ENCODE results near the gene SYVN1. TPM values are rescaled to one million over a fixed set of nuclear protein-coding genes. Genes with fewer than 3 reads are reported as not detected.

The SYVN1 gene
- total RNA-seq, 1 donor from 2014 or later: 68.1 TPM

DNA sequence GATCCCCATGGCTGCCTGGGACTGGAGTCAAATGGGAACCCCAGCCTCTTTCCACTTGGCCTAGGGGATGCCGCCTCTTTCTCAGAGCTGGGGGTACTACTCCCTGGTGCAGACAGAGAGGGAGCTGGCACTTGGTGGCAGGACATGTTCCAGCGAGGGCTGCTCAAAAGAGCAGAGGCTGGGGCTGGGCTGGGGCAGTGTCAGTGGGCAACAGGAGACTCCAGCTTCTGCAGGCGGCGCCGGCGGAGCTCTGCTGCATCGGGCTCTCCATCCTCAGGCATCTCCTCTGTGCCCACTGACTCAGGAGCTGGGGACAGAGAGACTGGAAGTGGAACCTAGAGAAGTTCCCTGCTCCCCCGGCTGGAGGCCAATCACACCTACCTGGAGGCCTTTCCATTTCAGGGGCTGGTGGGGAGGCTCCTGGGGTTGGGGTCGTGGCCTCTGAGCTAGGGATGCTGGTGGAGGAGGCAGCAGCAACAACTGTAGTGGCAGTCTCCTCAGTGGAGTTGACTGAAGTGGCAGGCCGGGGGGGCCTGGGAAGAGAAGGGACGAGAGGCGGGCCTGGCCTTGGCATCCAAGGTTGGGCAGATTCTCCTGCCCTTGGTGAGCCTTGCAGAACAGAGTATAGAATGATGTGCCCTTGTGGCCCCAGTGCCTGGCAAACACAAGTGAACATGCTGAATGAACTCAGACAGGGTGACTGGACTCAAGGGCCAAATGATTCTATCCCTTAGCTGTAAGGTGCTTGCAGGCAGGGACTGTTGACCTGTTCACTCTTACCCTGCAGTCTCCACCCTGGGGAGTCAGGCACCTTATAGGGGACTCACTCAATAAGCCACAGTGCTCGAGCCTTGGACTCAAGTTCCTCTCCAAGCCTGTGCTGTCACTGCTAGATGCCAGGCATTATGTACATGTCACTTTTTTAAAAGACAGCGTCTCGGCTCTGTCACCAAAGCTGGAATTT lies 5.9 kb downstream of the SYVN1 start:
- H3K9me3 ChIP-seq: no peaks in the 10 kb centered on the region
- peaks cover 91% of the 10 kb centered on the region for H3K36me3 ChIP-seq
- TF ChIP-seq, protein P1, sequence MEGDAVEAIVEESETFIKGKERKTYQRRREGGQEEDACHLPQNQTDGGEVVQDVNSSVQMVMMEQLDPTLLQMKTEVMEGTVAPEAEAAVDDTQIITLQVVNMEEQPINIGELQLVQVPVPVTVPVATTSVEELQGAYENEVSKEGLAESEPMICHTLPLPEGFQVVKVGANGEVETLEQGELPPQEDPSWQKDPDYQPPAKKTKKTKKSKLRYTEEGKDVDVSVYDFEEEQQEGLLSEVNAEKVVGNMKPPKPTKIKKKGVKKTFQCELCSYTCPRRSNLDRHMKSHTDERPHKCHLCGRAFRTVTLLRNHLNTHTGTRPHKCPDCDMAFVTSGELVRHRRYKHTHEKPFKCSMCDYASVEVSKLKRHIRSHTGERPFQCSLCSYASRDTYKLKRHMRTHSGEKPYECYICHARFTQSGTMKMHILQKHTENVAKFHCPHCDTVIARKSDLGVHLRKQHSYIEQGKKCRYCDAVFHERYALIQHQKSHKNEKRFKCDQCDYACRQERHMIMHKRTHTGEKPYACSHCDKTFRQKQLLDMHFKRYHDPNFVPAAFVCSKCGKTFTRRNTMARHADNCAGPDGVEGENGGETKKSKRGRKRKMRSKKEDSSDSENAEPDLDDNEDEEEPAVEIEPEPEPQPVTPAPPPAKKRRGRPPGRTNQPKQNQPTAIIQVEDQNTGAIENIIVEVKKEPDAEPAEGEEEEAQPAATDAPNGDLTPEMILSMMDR (IDR thresholded peaks at IDR 0.05): no peak
- H3K27ac ChIP-seq: no peak overlapping the region
- no peaks in the 10 kb centered on the region for H3K27me3 ChIP-seq (ENCODE audit: low read depth)
- H3K4me3 ChIP-seq: no peak overlapping the region
- DNase-seq (no peak), ATAC-seq (no peak)
- peaks cover 15% of the 10 kb centered on the region for H3K4me1 ChIP-seq
- intact Hi-C loops (cut with DNase I): no loop called here

DNA sequence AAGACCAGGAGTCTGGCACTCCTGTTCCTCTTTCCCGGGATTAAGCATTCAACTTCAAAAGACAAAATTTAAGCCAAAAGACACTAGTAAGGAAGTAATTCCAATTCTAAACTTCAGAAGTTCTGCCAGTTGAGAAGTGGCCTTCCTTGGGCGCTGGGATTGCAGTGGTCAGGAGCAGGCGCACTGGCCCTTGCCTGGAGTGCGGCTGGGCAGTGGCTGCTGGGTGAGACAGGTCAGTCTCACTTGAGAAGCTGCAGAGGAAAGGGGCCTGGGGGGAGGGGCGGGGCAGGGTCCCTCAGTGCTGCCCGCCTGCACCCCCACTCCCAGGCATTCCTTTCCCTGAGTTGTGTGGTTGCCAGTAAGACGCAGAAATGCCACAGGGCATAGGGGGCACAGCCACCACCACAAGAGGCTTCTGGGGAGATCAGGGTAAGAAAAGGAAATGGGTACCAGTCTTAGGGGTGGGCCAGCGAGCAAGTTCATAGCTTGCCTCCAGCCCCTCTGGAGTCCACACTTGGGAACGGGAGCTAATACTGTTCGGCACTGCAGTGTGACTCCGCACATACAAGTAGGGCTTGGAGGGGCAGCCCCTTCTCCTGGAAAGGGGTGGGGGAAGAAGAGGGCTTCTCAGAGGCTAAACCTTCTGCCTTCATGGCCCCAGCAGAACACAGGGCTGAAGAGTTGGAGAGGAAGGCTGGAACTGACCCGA lies 6.7 kb downstream of the SYVN1 start:
- intact Hi-C loops (cut with DNase I): no loop called here
- TF ChIP-seq, protein P1 (IDR thresholded peaks at IDR 0.05): no peak
- Histone ChIP-seq H3K36me3 (peaks cover 86% of the 10 kb centered on the region), H3K27ac (no peak overlapping the region), H3K9me3 (no peaks in the 10 kb centered on the region), H3K27me3 (ENCODE audit: low read depth) (no peaks in the 10 kb centered on the region), H3K4me1 (peaks cover 15% of the 10 kb centered on the region), H3K4me3 (no peak overlapping the region)
- DNase-seq (no peak), ATAC-seq (no peak)

DNA sequence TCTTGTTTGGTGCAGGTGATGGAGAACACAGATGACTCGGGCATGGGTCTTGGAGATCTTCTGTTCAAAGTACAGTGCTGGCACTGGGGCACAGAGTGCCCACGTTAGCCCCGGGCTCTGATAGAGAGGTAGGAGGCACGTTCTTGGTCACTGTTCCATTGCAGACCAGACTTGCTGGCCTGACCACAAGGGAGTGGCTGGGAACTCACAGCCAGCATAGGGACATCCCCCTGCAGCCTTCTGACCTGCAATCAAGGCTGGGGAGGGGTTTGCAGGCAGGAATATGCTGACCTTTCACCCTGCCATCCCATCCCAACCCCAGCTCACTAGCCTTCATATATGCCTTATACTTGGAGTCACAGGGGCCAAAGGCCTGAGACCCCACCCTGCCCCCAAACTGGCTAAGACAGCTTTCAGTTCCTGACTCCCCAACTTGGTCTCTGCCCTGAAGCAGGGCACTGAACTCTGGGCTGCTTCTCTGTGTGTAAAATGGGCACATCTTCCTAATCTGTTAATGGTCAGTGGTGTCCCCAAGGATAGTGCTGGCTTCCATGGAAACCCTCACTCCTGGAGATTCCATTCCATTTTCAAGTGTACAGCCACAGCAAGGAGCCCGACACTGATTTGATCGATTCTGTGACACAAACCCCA lies 7.6 kb downstream of the SYVN1 start:
- no peaks in the 10 kb centered on the region for H3K27me3 ChIP-seq (ENCODE audit: low read depth)
- H3K27ac ChIP-seq: no peak overlapping the region
- no peaks in the 10 kb centered on the region for H3K9me3 ChIP-seq
- H3K4me3 ChIP-seq: no peak overlapping the region
- intact Hi-C loops (cut with DNase I): no loop called here
- TF ChIP-seq, protein P1 (IDR thresholded peaks at IDR 0.05): no peak
- H3K36me3 ChIP-seq: peaks cover 78% of the 10 kb centered on the region
- DNase-seq (no peak), ATAC-seq (no peak)
- peaks cover 11% of the 10 kb centered on the region for H3K4me1 ChIP-seq

DNA sequence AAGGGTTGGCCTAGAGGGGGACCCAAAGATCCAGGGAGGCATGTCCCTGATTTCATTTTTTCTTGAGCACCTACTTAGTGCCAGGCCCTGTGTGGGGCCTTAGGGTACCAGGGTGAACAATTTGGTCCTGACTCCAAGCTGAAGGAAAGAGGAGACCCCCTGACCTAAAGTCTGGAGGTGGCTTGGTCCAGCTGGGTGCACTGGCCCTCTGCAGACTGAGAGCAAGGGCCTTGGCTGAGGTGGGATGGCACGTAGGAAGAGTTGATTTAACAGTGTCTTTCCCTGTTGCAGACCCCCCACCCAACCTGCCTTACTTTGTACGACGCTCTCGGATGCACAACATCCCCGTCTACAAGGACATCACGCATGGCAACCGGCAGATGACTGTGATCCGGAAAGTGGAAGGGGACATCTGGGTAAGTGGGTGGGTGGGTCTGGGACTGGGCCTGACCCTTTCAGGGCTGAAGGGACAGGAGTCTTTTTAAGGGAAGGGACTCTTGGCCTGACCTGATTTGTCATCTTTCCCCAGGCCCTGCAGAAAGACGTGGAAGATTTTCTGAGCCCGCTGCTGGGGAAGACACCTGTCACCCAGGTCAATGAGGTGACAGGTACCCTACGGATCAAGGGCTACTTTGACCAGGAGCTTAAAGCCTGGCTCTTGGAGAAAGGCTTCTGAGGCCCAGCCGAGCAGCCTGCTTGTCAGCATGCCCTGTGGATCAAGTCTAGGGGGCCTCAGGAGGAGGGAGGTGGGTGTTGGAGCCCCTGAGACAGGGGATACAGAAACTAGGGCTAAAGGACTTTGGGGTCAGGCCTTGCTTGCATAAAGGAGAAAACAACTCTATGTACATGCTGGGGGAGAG lies 8.9 kb downstream of the SYVN1 start:
- TF ChIP-seq, protein P1 (IDR thresholded peaks at IDR 0.05): no peak
- Histone ChIP-seq H3K27me3 (ENCODE audit: low read depth) (no peaks in the 10 kb centered on the region), H3K4me1 (peaks cover 22% of the 10 kb centered on the region), H3K36me3 (peaks cover 72% of the 10 kb centered on the region), H3K4me3 (no peak overlapping the region), H3K9me3 (no peaks in the 10 kb centered on the region), H3K27ac (no peak overlapping the region)
- ATAC-seq: no peak
- DNase-seq: no peak
- intact Hi-C loops (cut with DNase I): no loop called here
